Measurements from ENCODE around the gene KCND3. TPM values are rescaled to one million over a fixed set of nuclear protein-coding genes. Genes with fewer than 3 reads are reported as not detected.
A peak's percentile ranks its signal among the peaks of the same experiment; 100 is the strongest.

Gene KCND3
- total RNA-seq, 1 donor from 2014 or later = 0.43 TPM

GRCh38 chr1:111906111-111906510, 83.4 kb downstream of the KCND3 start:
- Mint-ChIP-seq H3K27ac (ENCODE audit: unreplicated experiment) (no peak overlapping the region), H3K4me1 (ENCODE audit: low read depth, unreplicated experiment) (peaks cover 9% of the 10 kb centered on the region), H3K27me3 (ENCODE audit: low read depth, unreplicated experiment) (peaks cover 34% of the 10 kb centered on the region), H3K4me3 (ENCODE audit: unreplicated experiment) (no peak overlapping the region), H3K36me3 (ENCODE audit: low read depth, unreplicated experiment) (no peaks in the 10 kb centered on the region), H3K9me3 (ENCODE audit: unreplicated experiment) (no peaks in the 10 kb centered on the region)
- no peaks in the 10 kb centered on the region for H4K20me1 ChIP-seq (ENCODE audit: insufficient read depth, low read length)
- H3K9me3 ChIP-seq (ENCODE audit: insufficient read depth, low read depth, low read length) = no peaks in the 10 kb centered on the region
- no peak for DNase-seq (ENCODE audit: low read depth)
- no peak overlapping the region for H3K27ac ChIP-seq (ENCODE audit: low read depth, low read length)
- H3K4me1 ChIP-seq (ENCODE audit: insufficient read depth, low read length) = no peaks in the 10 kb centered on the region
- H3K36me3 ChIP-seq (ENCODE audit: insufficient read depth, low read length) = no peaks in the 10 kb centered on the region
- no peak overlapping the region for H3K4me2 ChIP-seq (ENCODE audit: low read length)
- TF ChIP-seq CTCF (IDR thresholded peaks at IDR 0.05; ENCODE audit: insufficient read depth, low read depth, low read length) (no peak), EZH2 (IDR thresholded peaks at IDR 0.05; ENCODE audit: insufficient read depth, low read length) (no peak)
- H3K79me2 ChIP-seq (ENCODE audit: insufficient read depth, low read length) = no peaks in the 10 kb centered on the region
- no peak overlapping the region for H2AFZ ChIP-seq (ENCODE audit: low read depth, low read length)
- H3K27me3 ChIP-seq (ENCODE audit: insufficient read depth, low read length) = peaks cover 3% of the 10 kb centered on the region
- FAIRE-seq = no peak
- no peak overlapping the region for H3K4me3 ChIP-seq (ENCODE audit: insufficient read depth, low read depth, low read length)
- H3K9ac ChIP-seq (ENCODE audit: low read length) = no peak overlapping the region

- H3K27ac ChIP-seq (ENCODE audit: low read depth, low read length) = no peak overlapping the region
- no peaks in the 10 kb centered on the region for H3K36me3 ChIP-seq (ENCODE audit: insufficient read depth, low read length)
- TF ChIP-seq CTCF (IDR thresholded peaks at IDR 0.05; ENCODE audit: insufficient read depth, low read depth, low read length) (no peak), EZH2 (IDR thresholded peaks at IDR 0.05; ENCODE audit: insufficient read depth, low read length) (no peak)
- Mint-ChIP-seq H3K36me3 (ENCODE audit: low read depth, unreplicated experiment) (no peaks in the 10 kb centered on the region), H3K27me3 (ENCODE audit: low read depth, unreplicated experiment) (peaks cover 44% of the 10 kb centered on the region), H3K4me3 (ENCODE audit: unreplicated experiment) (no peak overlapping the region), H3K9me3 (ENCODE audit: unreplicated experiment) (no peaks in the 10 kb centered on the region), H3K27ac (ENCODE audit: unreplicated experiment) (no peak overlapping the region), H3K4me1 (ENCODE audit: low read depth, unreplicated experiment) (peaks cover 9% of the 10 kb centered on the region)
- H2AFZ ChIP-seq (ENCODE audit: low read depth, low read length) = peak overlapping the region; percentile 61
- no peak overlapping the region for H3K4me3 ChIP-seq (ENCODE audit: insufficient read depth, low read depth, low read length)
- H3K27me3 ChIP-seq (ENCODE audit: insufficient read depth, low read length) = peaks cover 3% of the 10 kb centered on the region
- no peaks in the 10 kb centered on the region for H4K20me1 ChIP-seq (ENCODE audit: insufficient read depth, low read length)
- no peaks in the 10 kb centered on the region for H3K79me2 ChIP-seq (ENCODE audit: insufficient read depth, low read length)
- no peak overlapping the region for H3K9ac ChIP-seq (ENCODE audit: low read length)
- no peak for DNase-seq (ENCODE audit: low read depth)
- FAIRE-seq = no peak
- no peaks in the 10 kb centered on the region for H3K4me1 ChIP-seq (ENCODE audit: insufficient read depth, low read length)
- peak overlapping the region; percentile 58 for H3K4me2 ChIP-seq (ENCODE audit: low read length)
- no peaks in the 10 kb centered on the region for H3K9me3 ChIP-seq (ENCODE audit: insufficient read depth, low read depth, low read length)
Observed at GRCh38 chr1:111904478-111905218, 84.8 kb downstream of the KCND3 start.

- Mint-ChIP-seq H3K27me3 (ENCODE audit: low read depth, unreplicated experiment) (peaks cover 47% of the 10 kb centered on the region), H3K27ac (ENCODE audit: unreplicated experiment) (no peak overlapping the region), H3K4me3 (ENCODE audit: unreplicated experiment) (no peak overlapping the region), H3K36me3 (ENCODE audit: low read depth, unreplicated experiment) (no peaks in the 10 kb centered on the region), H3K9me3 (ENCODE audit: unreplicated experiment) (no peaks in the 10 kb centered on the region), H3K4me1 (ENCODE audit: low read depth, unreplicated experiment) (peaks cover 9% of the 10 kb centered on the region)
- Histone ChIP-seq H3K27me3 (ENCODE audit: insufficient read depth, low read length) (peaks cover 2% of the 10 kb centered on the region), H3K27ac (ENCODE audit: low read depth, low read length) (no peak overlapping the region), H3K79me2 (ENCODE audit: insufficient read depth, low read length) (no peaks in the 10 kb centered on the region), H3K4me2 (ENCODE audit: low read length) (peak overlapping the region; percentile 58), H3K9me3 (ENCODE audit: insufficient read depth, low read depth, low read length) (no peaks in the 10 kb centered on the region), H3K4me1 (ENCODE audit: insufficient read depth, low read length) (no peaks in the 10 kb centered on the region), H4K20me1 (ENCODE audit: insufficient read depth, low read length) (no peaks in the 10 kb centered on the region), H3K36me3 (ENCODE audit: insufficient read depth, low read length) (no peaks in the 10 kb centered on the region), H2AFZ (ENCODE audit: low read depth, low read length) (no peak overlapping the region), H3K9ac (ENCODE audit: low read length) (no peak overlapping the region), H3K4me3 (ENCODE audit: insufficient read depth, low read depth, low read length) (no peak overlapping the region)
- no peak for TF ChIP-seq EZH2 (IDR thresholded peaks at IDR 0.05; ENCODE audit: insufficient read depth, low read length)
- DNase-seq (ENCODE audit: low read depth) (no peak), FAIRE-seq (no peak)
Observed at GRCh38 chr1:111903871-111904449, 85.5 kb downstream of the KCND3 start.

Data from astrocyte (in vitro differentiated cells and primary cell).